Ishikawa (cell line): Measurements from ENCODE around the gene NKX1-1.

Source experiments
- CEBPB ChIP-seq: IDR thresholded peaks from 2 replicates; pipeline ENCODE4 v1.6.1; 2012
- CREB1 ChIP-seq: IDR thresholded peaks from 2 replicates; pipeline ENCODE4 v1.6.1; 2012; ENCODE audit warnings: low read depth
- EGR1 ChIP-seq: IDR thresholded peaks from 2 replicates; pipeline ENCODE4 v1.6.1; 2012
- EP300 ChIP-seq: IDR thresholded peaks from 2 replicates; pipeline ENCODE4 v1.6.1; 2012; ENCODE audit warnings: borderline replicate concordance
- FOXM1 ChIP-seq: IDR thresholded peaks from 2 replicates; pipeline ENCODE4 v1.6.1; 2012; ENCODE audit warnings: low read depth, borderline replicate concordance
- MAX ChIP-seq: IDR thresholded peaks from 2 replicates; pipeline ENCODE4 v1.6.1; 2012
- NFIC ChIP-seq: IDR thresholded peaks from 2 replicates; pipeline ENCODE4 v1.6.1; 2012
- REST ChIP-seq: IDR thresholded peaks from 2 replicates; pipeline ENCODE4 v1.6.1; 2012; ENCODE audit warnings: low read depth, mild to moderate bottlenecking
- TEAD4 ChIP-seq: IDR thresholded peaks from 2 replicates; pipeline ENCODE4 v1.6.1; 2012
- USF1 ChIP-seq: IDR thresholded peaks from 2 replicates; pipeline ENCODE4 v1.6.1; 2012
- YY1 ChIP-seq: IDR thresholded peaks from 2 replicates; pipeline ENCODE4 v1.6.1; 2012; ENCODE audit warnings: low read depth

GRCh38 chr4:1402021-1402515, 4.2 kb downstream of the NKX1-1 start:
- TF ChIP-seq NFIC, result no peak
- no peak for TF ChIP-seq CEBPB
- no peak for TF ChIP-seq REST
- no peak for TF ChIP-seq USF1
- no peak for TF ChIP-seq MAX
- no peak for TF ChIP-seq FOXM1
- no peak for TF ChIP-seq YY1
- TF ChIP-seq CREB1, result no peak
- no peak for TF ChIP-seq EP300
- no peak for TF ChIP-seq EGR1
- no peak for TF ChIP-seq TEAD4
